ENCODE results near the gene GSTA3. TPM values are rescaled to one million over a fixed set of nuclear protein-coding genes. Genes with fewer than 3 reads are reported as not detected.
"Not testable (repeated sequence)": the region's sequence is repeated elsewhere in the genome, so short reads cannot be mapped to it uniquely, and the experiment has no call there.

Gene GSTA3
- polyA plus RNA-seq, 1 experiment = not detected

GRCh38 chr6:52858416-52858815, 51.1 kb downstream of the GSTA3 start:
- CTCF ChIA-PET = no interaction called here
- no peaks in the 10 kb centered on the region for H3K9me3 ChIP-seq (ENCODE audit: control insufficient read depth, insufficient read depth, low read length)
- H3K4me3 ChIP-seq (ENCODE audit: low read depth, low read length) = no peak overlapping the region
- no peak for DNase-seq (ENCODE audit: low read depth, low spot score)
- POLR2A ChIA-PET = no interaction called here
- H3K27ac ChIP-seq (ENCODE audit: low read depth, low read length) = no peak overlapping the region
- TF ChIP-seq, protein P1, sequence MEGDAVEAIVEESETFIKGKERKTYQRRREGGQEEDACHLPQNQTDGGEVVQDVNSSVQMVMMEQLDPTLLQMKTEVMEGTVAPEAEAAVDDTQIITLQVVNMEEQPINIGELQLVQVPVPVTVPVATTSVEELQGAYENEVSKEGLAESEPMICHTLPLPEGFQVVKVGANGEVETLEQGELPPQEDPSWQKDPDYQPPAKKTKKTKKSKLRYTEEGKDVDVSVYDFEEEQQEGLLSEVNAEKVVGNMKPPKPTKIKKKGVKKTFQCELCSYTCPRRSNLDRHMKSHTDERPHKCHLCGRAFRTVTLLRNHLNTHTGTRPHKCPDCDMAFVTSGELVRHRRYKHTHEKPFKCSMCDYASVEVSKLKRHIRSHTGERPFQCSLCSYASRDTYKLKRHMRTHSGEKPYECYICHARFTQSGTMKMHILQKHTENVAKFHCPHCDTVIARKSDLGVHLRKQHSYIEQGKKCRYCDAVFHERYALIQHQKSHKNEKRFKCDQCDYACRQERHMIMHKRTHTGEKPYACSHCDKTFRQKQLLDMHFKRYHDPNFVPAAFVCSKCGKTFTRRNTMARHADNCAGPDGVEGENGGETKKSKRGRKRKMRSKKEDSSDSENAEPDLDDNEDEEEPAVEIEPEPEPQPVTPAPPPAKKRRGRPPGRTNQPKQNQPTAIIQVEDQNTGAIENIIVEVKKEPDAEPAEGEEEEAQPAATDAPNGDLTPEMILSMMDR (IDR thresholded peaks at IDR 0.05; ENCODE audit: low read depth, low read length) = no peak
- peaks cover 3% of the 10 kb centered on the region for H3K27me3 ChIP-seq (ENCODE audit: control insufficient read depth, insufficient read depth, low read length)

- POLR2A ChIA-PET = interaction anchor here (0.7 kb wide), 2 partner anchors 80 to 306 kb away, joined by 3 read pairs; no protein-coding TSS in a partner anchor
- H3K4me3 ChIP-seq (ENCODE audit: low read depth, low read length); H3K27me3 ChIP-seq (ENCODE audit: control insufficient read depth, insufficient read depth, low read length); CTCF ChIA-PET; DNase-seq (ENCODE audit: low read depth, low spot score); H3K27ac ChIP-seq (ENCODE audit: low read depth, low read length); H3K9me3 ChIP-seq (ENCODE audit: control insufficient read depth, insufficient read depth, low read length): not testable (repeated sequence)
These were observed 53.4 kb downstream of the GSTA3 start for GRCh38 chr6:52856137-52856536.

DNA sequence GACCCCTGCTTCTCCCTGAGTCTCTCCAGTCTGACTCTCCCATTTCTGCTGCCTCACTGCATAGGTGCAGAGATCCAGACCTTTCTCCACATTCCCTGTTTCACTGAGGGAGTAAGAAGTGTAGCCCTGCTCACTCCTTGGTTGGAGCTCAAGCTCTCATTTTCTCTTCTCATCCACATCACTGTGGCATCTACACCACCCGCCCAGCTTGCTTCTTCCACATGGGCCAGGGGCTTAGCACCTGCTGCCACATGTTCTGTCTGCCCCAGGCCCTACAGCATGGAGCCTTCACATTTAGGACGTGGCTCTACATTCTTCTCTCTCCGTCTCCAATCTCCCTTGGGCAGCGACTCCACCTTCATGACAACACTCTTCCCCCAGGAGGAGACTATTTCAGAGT, 60.4 kb downstream of the GSTA3 start:
- CTCF ChIA-PET = no interaction called here
- H3K9me3 ChIP-seq (ENCODE audit: control insufficient read depth, insufficient read depth, low read length) = peaks cover 3% of the 10 kb centered on the region; the same call in 1 of the 2 replicates
- TF ChIP-seq, protein P1 (IDR thresholded peaks at IDR 0.05; ENCODE audit: low read depth, low read length) = no peak
- peaks cover 19% of the 10 kb centered on the region for H3K27me3 ChIP-seq (ENCODE audit: control insufficient read depth, insufficient read depth, low read length)
- H3K27ac ChIP-seq (ENCODE audit: low read depth, low read length) = no peak overlapping the region
- no peak for DNase-seq (ENCODE audit: low read depth, low spot score)
- POLR2A ChIA-PET = no interaction called here
- no peak overlapping the region for H3K4me3 ChIP-seq (ENCODE audit: low read depth, low read length)

Other genes starting within 250 kb of the GSTA3 start
- 33.4 and 55.6 TPM in 2 replicates for gene TMEM14A, start 238.6 kb downstream of the GSTA3 start, polyA plus RNA-seq (2011; rRNA removed)
- not detected in 2 replicates for gene GSTA2, start 146.2 kb downstream of the GSTA3 start, polyA plus RNA-seq (2011; rRNA removed)
- not detected in 2 replicates for gene GSTA1, start 105.9 kb downstream of the GSTA3 start, polyA plus RNA-seq (2011; rRNA removed)
- not detected in 2 replicates for gene GSTA5, start 68.9 kb downstream of the GSTA3 start, polyA plus RNA-seq (2011; rRNA removed)
- gene GSTA4, start 85.6 kb upstream of the GSTA3 start, polyA plus RNA-seq (2011; rRNA removed) = 60.2 and 76.7 TPM in 2 replicates
- 13.3 and 17.7 TPM in 2 replicates for gene CILK1, start 152.1 kb upstream of the GSTA3 start, polyA plus RNA-seq (2011; rRNA removed)
- 74.0 and 90.2 TPM in 2 replicates for gene FBXO9, start 155.7 kb upstream of the GSTA3 start, polyA plus RNA-seq (2011; rRNA removed)
- not detected in 2 replicates for gene GCM1, start 239.1 kb upstream of the GSTA3 start, polyA plus RNA-seq (2011; rRNA removed)

Measured in AG04450 (cell line).